ENCODE results near the gene PACC1. TPM values are rescaled to one million over a fixed set of nuclear protein-coding genes. Genes with fewer than 3 reads are reported as not detected.

The PACC1 gene
- total RNA-seq, 2 donors from 2014 or later: 17.3 to 27.4 TPM

GRCh38 chr1:212440419-212440818 lies 25.7 kb upstream of the PACC1 start:
- DNase-seq: no peak
- H3K27ac Mint-ChIP-seq: no peak overlapping the region

GRCh38 chr1:212438831-212439237 lies 24.1 kb upstream of the PACC1 start:
- H3K9me3 Mint-ChIP-seq: no peaks in the 10 kb centered on the region
- no peak overlapping the region for H3K27ac Mint-ChIP-seq
- H3K27ac ChIP-seq (ENCODE audit: low read depth, low read length): no peak overlapping the region

More at GRCh38 chr1:212440419-212440818, 25.7 kb upstream of the PACC1 start:
- Mint-ChIP-seq H3K9me3 (no peaks in the 10 kb centered on the region), H3K27me3 (ENCODE audit: insufficient read depth) (no peaks in the 10 kb centered on the region), H3K4me3 (no peak overlapping the region), H3K36me3 (ENCODE audit: low read depth) (peaks cover 13% of the 10 kb centered on the region), H3K4me1 (no peaks in the 10 kb centered on the region)
- WGBS, 2 experiments (ENCODE audit: insufficient coverage in 1 of 2, insufficient read length in 1 of 2): 80 to 92% methylated on average over 4 to 9 of the region's 9 CpGs
- Histone ChIP-seq H3K27me3 (ENCODE audit: control insufficient read depth, insufficient read depth, low read length, poor library complexity, severe bottlenecking) (no peaks in the 10 kb centered on the region), H3K9ac (ENCODE audit: extremely low read depth, low read length, poor library complexity, severe bottlenecking) (no peak overlapping the region), H3K4me3 (ENCODE audit: low read length) (no peak overlapping the region), H3K9me3 (ENCODE audit: control insufficient read depth, low read length) (no peaks in the 10 kb centered on the region), H3K36me3 (ENCODE audit: control insufficient read depth, insufficient read depth, low read length) (peaks cover 4% of the 10 kb centered on the region), H3K27ac (ENCODE audit: low read depth, low read length) (no peak overlapping the region), H3K4me1 (ENCODE audit: control insufficient read depth, insufficient read depth, low read length) (no peaks in the 10 kb centered on the region)
- TF ChIP-seq, protein P1, sequence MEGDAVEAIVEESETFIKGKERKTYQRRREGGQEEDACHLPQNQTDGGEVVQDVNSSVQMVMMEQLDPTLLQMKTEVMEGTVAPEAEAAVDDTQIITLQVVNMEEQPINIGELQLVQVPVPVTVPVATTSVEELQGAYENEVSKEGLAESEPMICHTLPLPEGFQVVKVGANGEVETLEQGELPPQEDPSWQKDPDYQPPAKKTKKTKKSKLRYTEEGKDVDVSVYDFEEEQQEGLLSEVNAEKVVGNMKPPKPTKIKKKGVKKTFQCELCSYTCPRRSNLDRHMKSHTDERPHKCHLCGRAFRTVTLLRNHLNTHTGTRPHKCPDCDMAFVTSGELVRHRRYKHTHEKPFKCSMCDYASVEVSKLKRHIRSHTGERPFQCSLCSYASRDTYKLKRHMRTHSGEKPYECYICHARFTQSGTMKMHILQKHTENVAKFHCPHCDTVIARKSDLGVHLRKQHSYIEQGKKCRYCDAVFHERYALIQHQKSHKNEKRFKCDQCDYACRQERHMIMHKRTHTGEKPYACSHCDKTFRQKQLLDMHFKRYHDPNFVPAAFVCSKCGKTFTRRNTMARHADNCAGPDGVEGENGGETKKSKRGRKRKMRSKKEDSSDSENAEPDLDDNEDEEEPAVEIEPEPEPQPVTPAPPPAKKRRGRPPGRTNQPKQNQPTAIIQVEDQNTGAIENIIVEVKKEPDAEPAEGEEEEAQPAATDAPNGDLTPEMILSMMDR (conservative IDR thresholded peaks at IDR 0.05): no peak

DNA sequence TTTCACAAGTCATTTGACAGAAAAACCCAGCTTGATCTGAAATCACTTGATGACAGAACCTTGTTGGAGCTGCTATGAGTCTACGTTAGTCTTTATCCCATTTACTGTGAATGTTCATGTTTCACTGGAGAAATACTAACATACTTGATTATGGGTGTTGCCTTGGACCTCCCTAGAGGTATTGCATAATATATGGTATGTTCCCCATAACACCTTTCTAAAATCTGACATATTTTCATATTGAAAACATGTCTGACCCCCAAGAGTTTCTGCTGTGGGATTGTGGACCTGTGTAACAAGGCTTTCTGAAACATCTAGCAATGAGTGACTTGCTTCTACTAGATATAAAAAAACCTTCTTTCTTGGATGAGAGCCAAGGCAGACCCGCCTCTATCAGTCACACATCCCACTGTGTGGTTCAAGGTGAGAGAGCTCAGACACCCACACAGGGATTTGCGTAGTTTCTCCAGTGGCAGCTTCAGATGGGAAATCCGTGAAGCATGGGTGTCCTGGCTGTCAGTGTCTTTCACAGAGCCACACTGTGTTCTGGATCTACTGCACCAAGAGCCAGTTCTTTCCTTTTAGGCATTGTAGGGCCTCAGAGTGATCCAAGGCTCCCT lies 22.6 kb upstream of the PACC1 start:
- Histone ChIP-seq H3K9me3 (ENCODE audit: control insufficient read depth, low read length) (no peaks in the 10 kb centered on the region), H3K27me3 (ENCODE audit: control insufficient read depth, insufficient read depth, low read length, poor library complexity, severe bottlenecking) (no peaks in the 10 kb centered on the region), H3K36me3 (ENCODE audit: control insufficient read depth, insufficient read depth, low read length) (no peaks in the 10 kb centered on the region), H3K4me3 (ENCODE audit: low read length) (no peak overlapping the region), H3K27ac (ENCODE audit: low read depth, low read length) (no peak overlapping the region), H3K4me1 (ENCODE audit: control insufficient read depth, insufficient read depth, low read length) (no peaks in the 10 kb centered on the region), H3K9ac (ENCODE audit: extremely low read depth, low read length, poor library complexity, severe bottlenecking) (no peak overlapping the region)
- Mint-ChIP-seq H3K27me3 (ENCODE audit: insufficient read depth) (no peaks in the 10 kb centered on the region), H3K9me3 (no peaks in the 10 kb centered on the region), H3K27ac (no peak overlapping the region), H3K4me1 (peaks cover 1% of the 10 kb centered on the region), H3K36me3 (ENCODE audit: low read depth) (peaks cover 1% of the 10 kb centered on the region), H3K4me3 (no peak overlapping the region)
- 92 to 96% methylated on average over 3 to 4 of the region's 4 CpGs for WGBS, 2 experiments (ENCODE audit: insufficient coverage in 1 of 2, insufficient read length in 1 of 2)
- no peak for DNase-seq
- TF ChIP-seq, protein P1 (conservative IDR thresholded peaks at IDR 0.05): no peak

More at GRCh38 chr1:212438831-212439237, 24.1 kb upstream of the PACC1 start:
- Mint-ChIP-seq H3K27me3 (ENCODE audit: insufficient read depth) (no peaks in the 10 kb centered on the region), H3K4me1 (no peaks in the 10 kb centered on the region), H3K4me3 (no peak overlapping the region), H3K36me3 (ENCODE audit: low read depth) (peaks cover 7% of the 10 kb centered on the region)
- H3K27me3 ChIP-seq (ENCODE audit: control insufficient read depth, insufficient read depth, low read length, poor library complexity, severe bottlenecking): no peaks in the 10 kb centered on the region
- H3K4me3 ChIP-seq (ENCODE audit: low read length): no peak overlapping the region
- no peaks in the 10 kb centered on the region for H3K9me3 ChIP-seq (ENCODE audit: control insufficient read depth, low read length)
- no peak overlapping the region for H3K9ac ChIP-seq (ENCODE audit: extremely low read depth, low read length, poor library complexity, severe bottlenecking)
- 100% methylated on average over 1 of the region's 2 CpGs for WGBS, 2 experiments (ENCODE audit: insufficient coverage in 1 of 2, insufficient read length in 1 of 2)
- DNase-seq: no peak
- no peaks in the 10 kb centered on the region for H3K36me3 ChIP-seq (ENCODE audit: control insufficient read depth, insufficient read depth, low read length)
- H3K4me1 ChIP-seq (ENCODE audit: control insufficient read depth, insufficient read depth, low read length): no peaks in the 10 kb centered on the region
- TF ChIP-seq, protein P1 (conservative IDR thresholded peaks at IDR 0.05): no peak

Measured in endodermal cell (in vitro differentiated cells).